ENCODE data around the gene EFCAB11.

Gene EFCAB11

DNA sequence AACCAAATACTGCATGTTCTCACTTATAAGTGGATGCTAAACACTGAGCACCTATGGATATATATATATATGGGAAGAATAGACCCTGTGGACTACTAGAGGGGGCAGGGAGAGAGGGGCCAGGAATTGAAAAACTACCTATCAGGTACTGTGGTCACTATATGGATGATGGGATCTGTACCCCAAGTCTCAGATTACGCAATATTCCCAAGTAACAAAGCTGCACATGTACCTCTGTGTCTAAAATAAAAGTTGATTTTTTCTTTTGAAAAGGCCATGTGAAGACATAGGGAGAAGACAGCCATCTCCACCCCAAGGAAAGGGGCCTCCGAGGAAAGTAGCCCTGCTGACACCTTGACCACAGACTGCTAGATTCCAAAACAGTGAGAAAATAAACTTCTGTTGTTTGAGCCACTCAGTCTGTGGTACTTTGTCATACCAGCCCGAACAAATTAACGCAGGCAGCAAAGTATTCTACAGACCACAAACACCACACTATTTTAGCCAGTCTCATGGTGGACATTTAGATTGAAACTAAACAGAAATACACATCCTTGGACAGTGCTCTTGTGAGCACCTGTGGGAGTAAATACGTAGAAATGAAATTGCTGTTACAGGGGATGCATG lies 197.1 kb downstream of the EFCAB11 start:
- H2AFZ ChIP-seq (ENCODE audit: low read length), result no peak overlapping the region

DNA sequence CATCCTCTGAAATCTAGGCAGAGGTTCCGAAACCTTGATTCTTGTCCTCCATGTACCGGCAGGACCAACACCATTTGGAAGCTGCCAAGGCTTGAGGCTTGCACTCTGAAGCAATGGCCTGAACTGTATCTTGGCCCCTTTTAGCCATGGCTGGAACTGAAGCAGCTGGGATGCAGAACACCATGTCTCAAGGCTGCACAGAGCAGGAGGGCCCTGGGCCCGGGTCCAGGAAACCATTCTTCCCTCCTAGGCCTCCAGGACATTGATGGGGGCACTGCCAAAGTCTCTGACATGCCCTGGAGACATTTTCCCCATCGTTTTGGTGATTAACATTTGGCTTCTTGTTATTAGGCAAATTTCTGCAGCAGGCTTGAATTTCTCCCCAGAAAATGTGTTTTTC lies 198.7 kb downstream of the EFCAB11 start:
- H3K4me2 ChIP-seq (ENCODE audit: low read length), result no peak overlapping the region
- H3K9me3 ChIP-seq (ENCODE audit: low read length), result no peaks in the 10 kb centered on the region
- H3K27me3 ChIP-seq (ENCODE audit: insufficient read depth, low read length), result no peaks in the 10 kb centered on the region; the same call in 1 of the 2 replicates
- H4K20me1 ChIP-seq (ENCODE audit: insufficient read depth, low read length), result no peaks in the 10 kb centered on the region
- no peaks in the 10 kb centered on the region for H3K4me1 ChIP-seq (ENCODE audit: insufficient read depth, low read length, severe bottlenecking)
- H3K9me2 ChIP-seq (ENCODE audit: low read depth, low read length), result no peaks in the 10 kb centered on the region
- no peaks in the 10 kb centered on the region for H3K36me3 ChIP-seq (ENCODE audit: insufficient read depth, low read length)
- no peak overlapping the region for H3K9ac ChIP-seq (ENCODE audit: low read length)
- no peaks in the 10 kb centered on the region for H3F3A ChIP-seq (ENCODE audit: insufficient read depth, low read length)
- TF ChIP-seq EZH2 (IDR thresholded peaks at IDR 0.05; ENCODE audit: borderline replicate concordance, low read length) (no peak), CTCF (IDR thresholded peaks at IDR 0.05; ENCODE audit: low read length) (no peak)
- H3K4me3 ChIP-seq (ENCODE audit: low read depth, low read length, poor library complexity, severe bottlenecking), result no peak overlapping the region
- H2AFZ ChIP-seq (ENCODE audit: low read length), result no peak overlapping the region
- H3K27ac ChIP-seq (ENCODE audit: low read depth, low read length, poor library complexity, severe bottlenecking), result no peak overlapping the region
- no peaks in the 10 kb centered on the region for H3K79me2 ChIP-seq (ENCODE audit: insufficient read depth, low read length)

More for the DNA sequence above, 197.1 kb downstream of the EFCAB11 start:
- no peak for TF ChIP-seq EZH2 (IDR thresholded peaks at IDR 0.05; ENCODE audit: borderline replicate concordance, low read length)
- no peak for TF ChIP-seq CTCF (IDR thresholded peaks at IDR 0.05; ENCODE audit: low read length)
- Histone ChIP-seq H3K36me3 (ENCODE audit: insufficient read depth, low read length) (no peaks in the 10 kb centered on the region), H3K4me3 (ENCODE audit: low read depth, low read length, poor library complexity, severe bottlenecking) (no peak overlapping the region), H3K4me1 (ENCODE audit: insufficient read depth, low read length, severe bottlenecking) (no peaks in the 10 kb centered on the region), H3K27me3 (ENCODE audit: insufficient read depth, low read length) (no peaks in the 10 kb centered on the region; the same call in 1 of the 2 replicates), H3K9me2 (ENCODE audit: low read depth, low read length) (no peaks in the 10 kb centered on the region), H3K9me3 (ENCODE audit: low read length) (no peaks in the 10 kb centered on the region), H3F3A (ENCODE audit: insufficient read depth, low read length) (no peaks in the 10 kb centered on the region), H3K79me2 (ENCODE audit: insufficient read depth, low read length) (no peaks in the 10 kb centered on the region), H3K9ac (ENCODE audit: low read length) (no peak overlapping the region), H3K27ac (ENCODE audit: low read depth, low read length, poor library complexity, severe bottlenecking) (no peak overlapping the region), H4K20me1 (ENCODE audit: insufficient read depth, low read length) (no peaks in the 10 kb centered on the region), H3K4me2 (ENCODE audit: low read length) (no peak overlapping the region)

GRCh38 chr14:89753828-89754412 lies 200.6 kb downstream of the EFCAB11 start:
- no peaks in the 10 kb centered on the region for H3F3A ChIP-seq (ENCODE audit: insufficient read depth, low read length)

More at GRCh38 chr14:89753828-89754412, 200.6 kb downstream of the EFCAB11 start:
- H2AFZ ChIP-seq (ENCODE audit: low read length), result no peak overlapping the region
- TF ChIP-seq EZH2 (IDR thresholded peaks at IDR 0.05; ENCODE audit: borderline replicate concordance, low read length), result no peak
- TF ChIP-seq CTCF (IDR thresholded peaks at IDR 0.05; ENCODE audit: low read length), result no peak
- no peak overlapping the region for H3K9ac ChIP-seq (ENCODE audit: low read length)
- no peaks in the 10 kb centered on the region for H3K9me3 ChIP-seq (ENCODE audit: low read length)
- no peaks in the 10 kb centered on the region; the same call in 1 of the 2 replicates for H3K27me3 ChIP-seq (ENCODE audit: insufficient read depth, low read length)
- H3K4me1 ChIP-seq (ENCODE audit: insufficient read depth, low read length, severe bottlenecking), result no peaks in the 10 kb centered on the region
- H3K4me2 ChIP-seq (ENCODE audit: low read length), result no peak overlapping the region
- no peaks in the 10 kb centered on the region for H3K36me3 ChIP-seq (ENCODE audit: insufficient read depth, low read length)
- H3K9me2 ChIP-seq (ENCODE audit: low read depth, low read length), result no peaks in the 10 kb centered on the region
- H3K4me3 ChIP-seq (ENCODE audit: low read depth, low read length, poor library complexity, severe bottlenecking), result no peak overlapping the region
- no peak overlapping the region for H3K27ac ChIP-seq (ENCODE audit: low read depth, low read length, poor library complexity, severe bottlenecking)
- H4K20me1 ChIP-seq (ENCODE audit: insufficient read depth, low read length), result no peaks in the 10 kb centered on the region
- no peaks in the 10 kb centered on the region for H3K79me2 ChIP-seq (ENCODE audit: insufficient read depth, low read length)
